ENCODE data around the gene HS2ST1.

DNA sequence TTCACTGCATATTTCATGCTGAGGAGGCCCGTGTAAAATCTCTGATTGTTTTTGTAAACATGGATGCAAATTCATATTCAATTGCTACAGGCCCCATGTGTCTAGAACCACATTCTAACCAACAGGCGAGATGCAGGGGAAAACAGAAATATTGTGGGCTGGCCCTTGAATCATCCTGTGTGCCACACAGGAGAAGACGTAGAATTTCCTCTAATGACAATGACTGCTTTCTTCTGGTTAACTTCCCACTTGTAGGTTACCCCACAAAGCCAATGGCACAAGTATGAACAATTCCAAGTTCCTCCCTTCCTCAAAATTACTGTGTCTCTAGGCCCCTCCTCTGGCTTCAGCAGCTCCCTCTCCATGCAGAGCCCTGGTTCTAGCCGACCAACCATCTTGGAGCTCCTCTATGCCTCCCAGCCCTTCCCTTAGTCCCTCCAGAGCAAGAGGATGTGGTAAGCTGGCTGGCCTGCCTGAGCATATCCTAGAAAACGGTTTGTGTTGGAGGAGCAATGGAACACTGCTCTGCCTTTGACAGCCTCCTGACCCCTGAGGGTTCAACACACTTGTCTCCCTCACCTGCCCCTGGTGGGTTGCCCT lies 205.2 kb downstream of the HS2ST1 start:
- TF ChIP-seq, protein P1, sequence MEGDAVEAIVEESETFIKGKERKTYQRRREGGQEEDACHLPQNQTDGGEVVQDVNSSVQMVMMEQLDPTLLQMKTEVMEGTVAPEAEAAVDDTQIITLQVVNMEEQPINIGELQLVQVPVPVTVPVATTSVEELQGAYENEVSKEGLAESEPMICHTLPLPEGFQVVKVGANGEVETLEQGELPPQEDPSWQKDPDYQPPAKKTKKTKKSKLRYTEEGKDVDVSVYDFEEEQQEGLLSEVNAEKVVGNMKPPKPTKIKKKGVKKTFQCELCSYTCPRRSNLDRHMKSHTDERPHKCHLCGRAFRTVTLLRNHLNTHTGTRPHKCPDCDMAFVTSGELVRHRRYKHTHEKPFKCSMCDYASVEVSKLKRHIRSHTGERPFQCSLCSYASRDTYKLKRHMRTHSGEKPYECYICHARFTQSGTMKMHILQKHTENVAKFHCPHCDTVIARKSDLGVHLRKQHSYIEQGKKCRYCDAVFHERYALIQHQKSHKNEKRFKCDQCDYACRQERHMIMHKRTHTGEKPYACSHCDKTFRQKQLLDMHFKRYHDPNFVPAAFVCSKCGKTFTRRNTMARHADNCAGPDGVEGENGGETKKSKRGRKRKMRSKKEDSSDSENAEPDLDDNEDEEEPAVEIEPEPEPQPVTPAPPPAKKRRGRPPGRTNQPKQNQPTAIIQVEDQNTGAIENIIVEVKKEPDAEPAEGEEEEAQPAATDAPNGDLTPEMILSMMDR (IDR thresholded peaks at IDR 0.05) = no peak
- TF ChIP-seq POLR2A (IDR thresholded peaks at IDR 0.05) = no peak
